Right atrium auricular region (tissue), 2 donors: ENCODE data around the gene PDZRN3. TPM values are rescaled to one million over a fixed set of nuclear protein-coding genes. Genes with fewer than 3 reads are reported as not detected.

Source experiments
- DNase-seq: peaks from one replicate; pipeline ENCODE4 v3.0.0-alpha.2; 2019; ENCODE audit warnings: low spot score
- H3K27ac ChIP-seq, 2 donors: fragments of 200-600 bp; sonication (generic); 1 replicate in 1 of 2; 2 replicates in 1 of 2; pipeline ENCODE4 v1.5.1; 2016 to 2019
- H3K27me3 ChIP-seq, 2 donors: fragments of 200-600 bp; sonication (generic); one replicate each; pipeline versions ENCODE4 v1.5.1 to v1.6.0; 2017 to 2019
- H3K36me3 ChIP-seq: fragments of 200-600 bp; sonication (generic); one replicate; pipeline ENCODE4 v1.5.1; 2016
- H3K4me1 ChIP-seq, 2 donors: fragments of 200-600 bp; sonication (generic); one replicate each; pipeline versions ENCODE4 v1.5.1 to v1.6.0; 2017 to 2019
- H3K4me3 ChIP-seq, 2 donors: fragments of 200-600 bp; sonication (generic); 1 replicate in 1 of 2; 2 replicates in 1 of 2; pipeline ENCODE4 v1.5.1; 2017 to 2019; ENCODE audit warnings: mild to moderate bottlenecking in 1 of 2, moderate library complexity in 1 of 2
- H3K9me3 ChIP-seq, 2 donors: fragments of 200-600 bp; sonication (generic); one replicate each; pipeline ENCODE4 v1.5.1; 2019
- CTCF ChIP-seq, 2 donors: fragments of 200-600 bp; sonication (generic); IDR thresholded peaks; one replicate each; pipeline ENCODE4 v1.5.1; 2019; ENCODE audit warnings: antibody characterized with exemption in 2 of 2
- total RNA-seq, 2 donors: library from RNA; depleted of rRNA; stranded (reverse); fragments of >200 nt; gene quantifications; one replicate each; pipeline ENCODE4 v1.1.0, GENCODE V29; 2016

Gene PDZRN3
- total RNA-seq, 2 donors from 2014 or later: 66.8 to 87.4 TPM

DNA sequence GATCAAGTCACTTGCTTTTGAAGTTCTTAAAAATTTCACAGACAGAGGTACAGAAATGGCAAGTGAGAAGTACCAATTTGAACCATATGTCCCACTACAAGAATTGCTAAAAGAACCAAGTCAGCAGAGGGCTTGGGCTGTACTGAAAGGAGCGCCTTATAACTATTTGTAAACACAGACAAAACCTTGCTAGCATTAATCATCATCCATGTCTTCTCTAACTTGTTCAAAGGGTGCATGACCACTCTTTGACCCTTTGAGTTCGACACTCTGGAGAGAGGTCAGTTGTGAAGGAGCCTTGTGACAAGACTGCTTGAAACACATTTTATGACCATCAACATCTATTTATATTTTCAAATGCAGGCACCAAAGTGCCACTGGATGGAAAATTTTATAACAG is 191.7 kb downstream of the PDZRN3 start:
- no peaks in the 10 kb centered on the region for H3K36me3 ChIP-seq
- peaks cover 0 to 19% of the 10 kb centered on the region in 2 donors for H3K4me1 ChIP-seq
- DNase-seq: no peak
- no peaks in the 10 kb centered on the region for H3K27me3 ChIP-seq
- no peak overlapping the region for H3K4me3 ChIP-seq
- no peak overlapping the region for H3K27ac ChIP-seq
- TF ChIP-seq CTCF (IDR thresholded peaks at IDR 0.05): no peak
- H3K9me3 ChIP-seq: no peaks in the 10 kb centered on the region

DNA sequence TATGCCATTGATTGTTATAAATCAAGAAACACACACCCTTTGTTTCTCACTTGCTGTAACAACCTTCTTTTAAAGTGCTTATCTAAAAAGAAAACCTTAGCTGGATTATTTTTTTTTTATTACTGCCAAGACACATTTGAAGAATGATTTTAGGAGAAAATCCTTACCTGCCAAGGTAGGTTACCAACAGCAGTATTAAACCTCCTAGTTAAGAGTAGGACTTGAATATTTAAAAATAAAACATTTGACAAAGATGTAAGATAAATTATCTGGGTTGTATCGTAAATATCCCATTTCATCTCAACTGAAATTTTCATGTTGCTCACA is 192.1 kb downstream of the PDZRN3 start:
- H3K27ac ChIP-seq: no peak overlapping the region
- H3K36me3 ChIP-seq: no peaks in the 10 kb centered on the region
- H3K9me3 ChIP-seq: no peaks in the 10 kb centered on the region
- DNase-seq: no peak
- peaks cover 0 to 19% of the 10 kb centered on the region in 2 donors for H3K4me1 ChIP-seq
- no peak overlapping the region for H3K4me3 ChIP-seq
- TF ChIP-seq CTCF (IDR thresholded peaks at IDR 0.05): peak in 1 of 2 donors; percentile 6
- no peaks in the 10 kb centered on the region for H3K27me3 ChIP-seq

DNA sequence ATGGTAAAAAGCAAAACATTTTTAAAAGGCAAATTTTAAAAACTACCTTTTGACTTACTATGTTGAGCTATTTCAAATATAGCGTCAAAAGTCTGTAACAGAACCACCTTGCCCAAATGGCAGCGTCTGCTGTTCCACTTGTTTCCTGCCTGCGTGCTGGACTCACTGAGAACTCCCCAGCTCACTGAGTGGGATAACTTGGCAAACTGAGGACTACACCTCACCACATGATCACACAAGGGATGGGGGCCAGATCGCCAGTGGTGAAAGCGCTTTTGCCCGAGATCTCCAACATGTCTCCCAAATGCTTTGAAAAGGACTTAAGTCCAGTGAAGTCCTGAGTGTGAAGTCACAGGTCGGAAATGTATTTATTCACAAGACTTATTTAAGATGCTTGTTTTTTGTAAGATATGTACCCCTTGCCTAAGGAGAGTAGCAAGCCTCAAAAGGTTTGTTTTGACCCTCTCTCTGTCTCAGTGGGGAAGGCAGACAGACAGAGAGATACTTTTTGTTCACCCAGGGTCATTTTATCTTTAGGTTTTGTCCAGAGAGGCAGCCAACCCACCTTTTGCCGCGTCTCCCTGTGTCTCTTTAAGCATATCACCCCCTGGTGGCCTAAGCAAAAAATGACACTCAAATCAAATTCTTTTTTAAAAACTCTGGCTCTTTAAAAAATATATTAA is 192.6 kb downstream of the PDZRN3 start:
- TF ChIP-seq CTCF (IDR thresholded peaks at IDR 0.05): peak; percentile 49 to 75
- DNase-seq: no peak
- Histone ChIP-seq H3K36me3 (no peaks in the 10 kb centered on the region), H3K4me1 (peaks cover 0 to 21% of the 10 kb centered on the region in 2 donors), H3K4me3 (no peak overlapping the region), H3K9me3 (no peaks in the 10 kb centered on the region), H3K27ac (no peak overlapping the region), H3K27me3 (no peaks in the 10 kb centered on the region)

- no peak overlapping the region for H3K27ac ChIP-seq
- H3K9me3 ChIP-seq: no peaks in the 10 kb centered on the region
- no peaks in the 10 kb centered on the region for H3K27me3 ChIP-seq
- peaks cover 0 to 29% of the 10 kb centered on the region in 2 donors for H3K4me1 ChIP-seq
- no peak overlapping the region for H3K4me3 ChIP-seq
- no peak for TF ChIP-seq CTCF (IDR thresholded peaks at IDR 0.05)
- no peaks in the 10 kb centered on the region for H3K36me3 ChIP-seq
- DNase-seq: no peak
Observed at GRCh38 chr3:73431183-73431900, 193.4 kb downstream of the PDZRN3 start.

GRCh38 chr3:73427048-73427706 is 197.6 kb downstream of the PDZRN3 start:
- H3K36me3 ChIP-seq: no peaks in the 10 kb centered on the region
- no peak overlapping the region for H3K4me3 ChIP-seq
- peak overlapping the region in 1 of 2 donors; percentile 69 for H3K27ac ChIP-seq
- no peak for TF ChIP-seq CTCF (IDR thresholded peaks at IDR 0.05)
- H3K27me3 ChIP-seq: no peaks in the 10 kb centered on the region
- peaks cover 0 to 31% of the 10 kb centered on the region in 2 donors for H3K4me1 ChIP-seq
- no peak for DNase-seq
- H3K9me3 ChIP-seq: no peaks in the 10 kb centered on the region
